ENCODE data around the gene EIF2AK2.

EIF2AK2 gene

DNA sequence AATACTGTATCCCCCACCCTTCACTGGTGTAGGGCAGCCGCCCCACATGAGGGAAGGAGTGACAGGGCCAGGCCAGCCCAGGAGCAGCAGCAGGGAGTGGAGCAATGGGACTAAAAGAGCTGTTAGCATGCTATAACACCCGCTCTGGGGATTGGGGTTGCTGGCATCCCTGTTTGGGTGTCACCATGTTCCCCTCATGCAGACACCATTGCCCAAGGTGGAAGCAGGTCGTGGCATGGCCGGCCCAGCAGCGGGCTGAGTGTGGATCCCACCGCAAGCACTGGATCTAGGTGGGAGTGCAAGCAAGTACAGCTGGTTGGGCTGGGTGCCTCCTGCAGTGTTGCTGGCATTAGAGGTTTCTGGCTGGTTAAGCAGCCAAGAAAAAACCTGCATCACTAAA, 35.0 kb upstream of the EIF2AK2 start:
- no peak overlapping the region for H3K4me3 ChIP-seq (ENCODE audit: low read depth in 1 of 2, low read length in 2 of 2)
- H3K27ac ChIP-seq (ENCODE audit: low read length): no peak overlapping the region
- H3K4me1 ChIP-seq (ENCODE audit: control insufficient read depth in 1 of 2, insufficient read depth in 2 of 2, low read length in 2 of 2): no peaks in the 10 kb centered on the region
- H3K27me3 ChIP-seq (ENCODE audit: low read depth, low read length): no peaks in the 10 kb centered on the region
- H3K9me3 ChIP-seq (ENCODE audit: control insufficient read depth in 1 of 2, low read length in 2 of 2): no peaks in the 10 kb centered on the region
- H3K36me3 ChIP-seq (ENCODE audit: control insufficient read depth in 1 of 2, insufficient read depth in 2 of 2, low read length in 2 of 2): no peaks in the 10 kb centered on the region

GRCh38 chr2:37191253-37191652, 34.5 kb upstream of the EIF2AK2 start:
- H3K36me3 ChIP-seq (ENCODE audit: control insufficient read depth in 1 of 2, insufficient read depth in 2 of 2, low read length in 2 of 2): no peaks in the 10 kb centered on the region
- H3K27ac ChIP-seq (ENCODE audit: low read length): no peak overlapping the region
- no peaks in the 10 kb centered on the region for H3K4me1 ChIP-seq (ENCODE audit: control insufficient read depth in 1 of 2, insufficient read depth in 2 of 2, low read length in 2 of 2)
- H3K27me3 ChIP-seq (ENCODE audit: low read depth, low read length): no peaks in the 10 kb centered on the region
- H3K9me3 ChIP-seq (ENCODE audit: control insufficient read depth in 1 of 2, low read length in 2 of 2): no peaks in the 10 kb centered on the region
- no peak overlapping the region for H3K4me3 ChIP-seq (ENCODE audit: low read depth in 1 of 2, low read length in 2 of 2)

- H3K27me3 ChIP-seq (ENCODE audit: low read depth, low read length): no peaks in the 10 kb centered on the region
- H3K27ac ChIP-seq (ENCODE audit: low read length): no peak overlapping the region
- H3K4me1 ChIP-seq (ENCODE audit: control insufficient read depth in 1 of 2, insufficient read depth in 2 of 2, low read length in 2 of 2): no peaks in the 10 kb centered on the region
- H3K4me3 ChIP-seq (ENCODE audit: low read depth in 1 of 2, low read length in 2 of 2): no peak overlapping the region
- no peaks in the 10 kb centered on the region for H3K36me3 ChIP-seq (ENCODE audit: control insufficient read depth in 1 of 2, insufficient read depth in 2 of 2, low read length in 2 of 2)
- no peaks in the 10 kb centered on the region for H3K9me3 ChIP-seq (ENCODE audit: control insufficient read depth in 1 of 2, low read length in 2 of 2)
Observed at GRCh38 chr2:37190290-37190689, 33.5 kb upstream of the EIF2AK2 start.

GRCh38 chr2:37189452-37190153, 32.8 kb upstream of the EIF2AK2 start:
- H3K4me3 ChIP-seq (ENCODE audit: low read depth in 1 of 2, low read length in 2 of 2): no peak overlapping the region
- H3K9me3 ChIP-seq (ENCODE audit: control insufficient read depth in 1 of 2, low read length in 2 of 2): no peaks in the 10 kb centered on the region
- H3K27ac ChIP-seq (ENCODE audit: low read length): no peak overlapping the region
- no peaks in the 10 kb centered on the region for H3K27me3 ChIP-seq (ENCODE audit: low read depth, low read length)
- no peaks in the 10 kb centered on the region for H3K36me3 ChIP-seq (ENCODE audit: control insufficient read depth in 1 of 2, insufficient read depth in 2 of 2, low read length in 2 of 2)
- H3K4me1 ChIP-seq (ENCODE audit: control insufficient read depth in 1 of 2, insufficient read depth in 2 of 2, low read length in 2 of 2): no peaks in the 10 kb centered on the region

- no peaks in the 10 kb centered on the region for H3K9me3 ChIP-seq (ENCODE audit: control insufficient read depth in 1 of 2, low read length in 2 of 2)
- H3K27ac ChIP-seq (ENCODE audit: low read length): no peak within 1 kb of the TSS
- H3K4me3 ChIP-seq (ENCODE audit: low read depth in 1 of 2, low read length in 2 of 2): no peak within 1 kb of the TSS
- no peaks in the 10 kb centered on the region for H3K4me1 ChIP-seq (ENCODE audit: control insufficient read depth in 1 of 2, insufficient read depth in 2 of 2, low read length in 2 of 2)
- no peaks in the 10 kb centered on the region for H3K36me3 ChIP-seq (ENCODE audit: control insufficient read depth in 1 of 2, insufficient read depth in 2 of 2, low read length in 2 of 2)
- no peaks in the 10 kb centered on the region for H3K27me3 ChIP-seq (ENCODE audit: low read depth, low read length)
Observed at GRCh38 chr2:37188570-37188969, 31.8 kb upstream of the EIF2AK2 start, which contains the start of gene SULT6B1. Gene SULT6B1 (minus strand): TSS chr2:37188670. CDS start chr2:37188640, 30 bp downstream.

GRCh38 chr2:37181726-37182684, 25.2 kb upstream of the EIF2AK2 start:
- H3K9me3 ChIP-seq (ENCODE audit: control insufficient read depth in 1 of 2, low read length in 2 of 2): no peaks in the 10 kb centered on the region
- no peaks in the 10 kb centered on the region for H3K36me3 ChIP-seq (ENCODE audit: control insufficient read depth in 1 of 2, insufficient read depth in 2 of 2, low read length in 2 of 2)
- H3K4me3 ChIP-seq (ENCODE audit: low read depth in 1 of 2, low read length in 2 of 2): no peak overlapping the region
- H3K27me3 ChIP-seq (ENCODE audit: low read depth, low read length): no peaks in the 10 kb centered on the region
- no peak overlapping the region for H3K27ac ChIP-seq (ENCODE audit: low read length)
- H3K4me1 ChIP-seq (ENCODE audit: control insufficient read depth in 1 of 2, insufficient read depth in 2 of 2, low read length in 2 of 2): no peaks in the 10 kb centered on the region

DNA sequence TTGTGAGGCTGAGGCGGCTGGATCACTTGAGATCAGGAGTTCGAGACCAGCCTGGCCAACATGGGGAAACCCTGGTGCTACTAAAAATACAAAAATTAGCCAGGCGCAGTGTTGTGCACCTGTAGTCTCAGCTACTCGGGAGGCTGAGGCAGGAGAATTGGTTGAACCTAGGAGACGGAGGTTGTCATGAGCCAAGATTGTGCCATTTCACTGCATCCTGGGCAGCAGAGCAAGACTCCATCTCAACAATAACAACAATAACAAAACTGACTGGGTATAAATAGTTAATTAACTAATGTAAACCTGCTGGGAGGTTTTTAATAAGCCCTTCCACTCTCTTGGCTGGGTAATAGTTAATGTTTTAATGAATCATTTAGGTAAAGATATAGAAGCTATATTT, 23.9 kb upstream of the EIF2AK2 start:
- no peaks in the 10 kb centered on the region for H3K27me3 ChIP-seq (ENCODE audit: low read depth, low read length)
- H3K27ac ChIP-seq (ENCODE audit: low read length): no peak overlapping the region
- H3K4me1 ChIP-seq (ENCODE audit: control insufficient read depth in 1 of 2, insufficient read depth in 2 of 2, low read length in 2 of 2): no peaks in the 10 kb centered on the region
- H3K9me3 ChIP-seq (ENCODE audit: control insufficient read depth in 1 of 2, low read length in 2 of 2): no peaks in the 10 kb centered on the region
- no peak overlapping the region for H3K4me3 ChIP-seq (ENCODE audit: low read depth in 1 of 2, low read length in 2 of 2)
- no peaks in the 10 kb centered on the region for H3K36me3 ChIP-seq (ENCODE audit: control insufficient read depth in 1 of 2, insufficient read depth in 2 of 2, low read length in 2 of 2)

DNA sequence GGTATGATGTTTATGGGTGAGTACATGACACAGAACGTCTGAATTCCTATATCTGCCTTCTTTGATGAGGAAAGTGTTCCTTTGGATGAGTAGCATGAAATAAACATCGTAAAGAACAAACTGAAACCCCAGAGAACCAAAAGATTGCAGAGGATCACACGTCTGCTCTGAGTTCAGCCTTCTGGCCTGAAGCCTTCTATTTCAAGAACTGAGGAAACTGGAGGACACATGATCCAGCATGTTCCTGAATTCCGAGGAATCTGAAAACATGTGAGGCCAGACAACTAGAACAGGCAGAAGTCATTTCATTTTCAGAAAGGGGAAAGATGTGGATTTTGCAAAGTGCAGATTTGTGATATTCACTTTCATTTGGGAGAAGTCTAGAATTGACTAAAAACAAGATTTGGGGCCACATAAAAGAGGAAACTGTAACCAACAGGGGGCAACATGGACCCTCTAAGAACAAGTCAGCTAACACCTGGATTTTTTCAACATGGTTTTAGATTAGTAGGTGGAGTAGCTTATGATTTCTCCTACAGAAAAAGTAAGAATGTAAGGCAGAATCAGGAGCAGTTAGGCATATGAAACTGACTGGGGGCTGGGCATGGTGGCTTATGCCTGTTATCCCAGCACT, 23.3 kb upstream of the EIF2AK2 start:
- no peaks in the 10 kb centered on the region for H3K9me3 ChIP-seq (ENCODE audit: control insufficient read depth in 1 of 2, low read length in 2 of 2)
- H3K4me3 ChIP-seq (ENCODE audit: low read depth in 1 of 2, low read length in 2 of 2): no peak overlapping the region
- no peaks in the 10 kb centered on the region for H3K4me1 ChIP-seq (ENCODE audit: control insufficient read depth in 1 of 2, insufficient read depth in 2 of 2, low read length in 2 of 2)
- H3K27ac ChIP-seq (ENCODE audit: low read length): no peak overlapping the region
- H3K36me3 ChIP-seq (ENCODE audit: control insufficient read depth in 1 of 2, insufficient read depth in 2 of 2, low read length in 2 of 2): no peaks in the 10 kb centered on the region
- H3K27me3 ChIP-seq (ENCODE audit: low read depth, low read length): no peaks in the 10 kb centered on the region

GRCh38 chr2:37173741-37174140, 17.0 kb upstream of the EIF2AK2 start:
- Histone ChIP-seq H3K27me3 (ENCODE audit: low read depth, low read length) (no peaks in the 10 kb centered on the region), H3K27ac (ENCODE audit: low read length) (no peak overlapping the region), H3K4me3 (ENCODE audit: low read depth in 1 of 2, low read length in 2 of 2) (no peak overlapping the region), H3K9me3 (ENCODE audit: control insufficient read depth in 1 of 2, low read length in 2 of 2) (no peaks in the 10 kb centered on the region), H3K36me3 (ENCODE audit: control insufficient read depth in 1 of 2, insufficient read depth in 2 of 2, low read length in 2 of 2) (no peaks in the 10 kb centered on the region), H3K4me1 (ENCODE audit: control insufficient read depth in 1 of 2, insufficient read depth in 2 of 2, low read length in 2 of 2) (no peaks in the 10 kb centered on the region)

DNA sequence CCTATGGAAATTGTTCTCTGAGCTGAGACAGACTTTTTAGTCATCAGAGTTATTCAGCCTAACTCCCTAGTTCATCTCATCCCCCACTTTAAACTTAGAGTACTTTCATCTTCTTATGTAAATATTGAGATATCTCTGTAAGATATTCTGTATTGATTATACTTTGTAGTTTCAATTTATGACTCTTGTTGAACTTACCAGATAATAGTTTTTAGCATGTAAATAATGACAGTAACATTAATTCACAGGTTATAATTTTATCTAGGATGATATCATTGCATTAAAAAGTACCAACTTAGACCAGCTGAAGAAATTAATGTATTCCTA, 14.8 kb upstream of the EIF2AK2 start:
- H3K9me3 ChIP-seq (ENCODE audit: control insufficient read depth in 1 of 2, low read length in 2 of 2): no peaks in the 10 kb centered on the region
- H3K36me3 ChIP-seq (ENCODE audit: control insufficient read depth in 1 of 2, insufficient read depth in 2 of 2, low read length in 2 of 2): no peaks in the 10 kb centered on the region
- no peak overlapping the region for H3K27ac ChIP-seq (ENCODE audit: low read length)
- H3K27me3 ChIP-seq (ENCODE audit: low read depth, low read length): no peaks in the 10 kb centered on the region
- no peak overlapping the region for H3K4me3 ChIP-seq (ENCODE audit: low read depth in 1 of 2, low read length in 2 of 2)
- H3K4me1 ChIP-seq (ENCODE audit: control insufficient read depth in 1 of 2, insufficient read depth in 2 of 2, low read length in 2 of 2): no peaks in the 10 kb centered on the region

- Histone ChIP-seq H3K4me1 (ENCODE audit: control insufficient read depth in 1 of 2, insufficient read depth in 2 of 2, low read length in 2 of 2) (no peaks in the 10 kb centered on the region), H3K9me3 (ENCODE audit: control insufficient read depth in 1 of 2, low read length in 2 of 2) (peaks cover 1 to 3% of the 10 kb centered on the region in 2 donors), H3K36me3 (ENCODE audit: control insufficient read depth in 1 of 2, insufficient read depth in 2 of 2, low read length in 2 of 2) (no peaks in the 10 kb centered on the region), H3K27ac (ENCODE audit: low read length) (no peak overlapping the region), H3K27me3 (ENCODE audit: low read depth, low read length) (no peaks in the 10 kb centered on the region), H3K4me3 (ENCODE audit: low read depth in 1 of 2, low read length in 2 of 2) (no peak overlapping the region)
Observed at GRCh38 chr2:37168217-37168981, 11.6 kb upstream of the EIF2AK2 start.
